NK-92 (cell line): ENCODE data around the gene GFPT1.

ENCODE experiments used
- DNase-seq: peaks from one replicate; lab custom pipeline; 2025; ENCODE audit not compliant: unreplicated experiment; lab: John Stamatoyannopoulos, UW

Gene GFPT1

GRCh38 chr2:69292256-69292655 is 94.8 kb downstream of the GFPT1 start:
- DNase-seq: no peak

DNA sequence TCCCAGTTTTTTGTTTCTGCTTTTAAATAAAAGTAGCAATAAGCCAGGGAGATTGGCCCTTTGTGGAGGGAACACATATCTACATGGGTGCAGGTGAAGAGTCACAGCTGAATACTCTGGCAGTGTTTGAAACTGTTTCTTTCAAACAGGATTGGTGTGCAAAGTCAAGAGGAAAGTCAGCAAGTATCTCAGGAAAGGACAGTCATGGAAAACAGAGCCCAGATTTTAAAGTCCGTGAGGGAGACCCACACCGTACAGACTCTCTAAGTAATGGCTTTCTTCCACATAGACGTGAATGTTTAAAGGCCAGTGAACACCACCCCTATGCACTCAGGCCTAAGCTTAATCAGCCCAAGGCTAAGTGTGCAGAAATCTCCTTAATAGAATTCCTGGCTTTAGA is 95.3 kb downstream of the GFPT1 start:
- no peak for DNase-seq

GRCh38 chr2:69291004-69291650 is 95.9 kb downstream of the GFPT1 start:
- no peak for DNase-seq

- no peak for DNase-seq
Measured at GRCh38 chr2:69288429-69288828, 98.6 kb downstream of the GFPT1 start.

GRCh38 chr2:69287544-69287943 is 99.5 kb downstream of the GFPT1 start:
- no peak for DNase-seq

GRCh38 chr2:69285379-69285894 is 101.6 kb downstream of the GFPT1 start:
- no peak for DNase-seq

GRCh38 chr2:69280796-69281412 is 106.1 kb downstream of the GFPT1 start:
- no peak for DNase-seq

GRCh38 chr2:69279931-69280681 is 106.9 kb downstream of the GFPT1 start:
- no peak for DNase-seq

GRCh38 chr2:69279211-69279610 is 107.8 kb downstream of the GFPT1 start:
- no peak for DNase-seq

DNA sequence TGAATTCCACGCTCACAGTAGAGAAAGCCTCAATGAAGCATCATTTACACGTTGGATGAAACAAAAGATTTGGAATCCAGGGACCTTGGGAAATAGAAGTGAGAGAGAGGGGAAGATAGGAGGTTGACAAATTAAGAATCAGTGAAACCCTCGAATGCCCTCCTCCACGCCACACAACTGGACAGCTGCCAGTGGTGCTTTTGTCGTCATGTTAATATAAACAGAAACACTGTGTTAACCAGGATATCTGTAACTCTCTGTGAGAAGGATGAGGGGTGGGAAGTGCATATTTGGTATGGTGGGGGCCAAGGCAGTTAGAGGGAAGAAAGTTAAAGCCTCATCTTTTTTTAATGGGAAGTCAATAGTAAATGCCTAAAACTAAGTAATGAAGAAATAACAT is 108.7 kb downstream of the GFPT1 start:
- DNase-seq: no peak

- no peak for DNase-seq
Measured at GRCh38 chr2:69275490-69275889, 111.5 kb downstream of the GFPT1 start.

DNA sequence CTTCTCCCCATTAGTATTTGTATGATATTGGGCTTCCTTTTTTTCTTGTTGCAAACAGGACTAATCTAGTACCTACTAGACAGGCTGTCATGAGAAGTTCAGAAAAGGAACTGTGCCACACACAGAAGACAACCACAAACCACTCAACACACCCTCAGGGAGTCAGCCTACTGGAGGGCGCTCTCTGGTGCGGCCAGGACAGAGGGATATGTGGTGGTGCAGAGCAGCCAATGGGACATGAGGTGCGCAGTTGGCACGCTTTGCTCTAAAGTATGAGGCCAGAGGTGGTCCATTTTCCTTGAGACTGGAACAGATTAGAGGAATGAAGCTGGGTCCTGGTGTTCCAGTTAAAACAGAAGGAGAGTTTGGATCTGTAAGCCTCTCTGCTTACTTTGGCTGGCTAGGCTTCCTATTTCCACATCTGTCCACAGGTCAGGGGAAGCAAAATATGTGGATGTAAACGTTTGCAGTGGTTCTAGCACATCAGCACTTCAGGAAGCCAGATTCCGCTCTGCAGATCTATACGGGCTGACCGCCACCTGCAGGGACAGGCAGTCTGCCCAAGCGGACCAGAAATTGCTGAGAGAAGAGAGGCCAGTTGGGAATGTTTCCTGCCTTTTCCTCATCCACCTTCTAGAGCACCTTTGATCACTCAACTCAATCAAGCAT is 114.1 kb downstream of the GFPT1 start:
- no peak for DNase-seq

GRCh38 chr2:69271831-69272257 is 115.2 kb downstream of the GFPT1 start:
- DNase-seq: no peak
